ENCODE data around the gene MYOM1.

- TF ChIP-seq, protein P1, sequence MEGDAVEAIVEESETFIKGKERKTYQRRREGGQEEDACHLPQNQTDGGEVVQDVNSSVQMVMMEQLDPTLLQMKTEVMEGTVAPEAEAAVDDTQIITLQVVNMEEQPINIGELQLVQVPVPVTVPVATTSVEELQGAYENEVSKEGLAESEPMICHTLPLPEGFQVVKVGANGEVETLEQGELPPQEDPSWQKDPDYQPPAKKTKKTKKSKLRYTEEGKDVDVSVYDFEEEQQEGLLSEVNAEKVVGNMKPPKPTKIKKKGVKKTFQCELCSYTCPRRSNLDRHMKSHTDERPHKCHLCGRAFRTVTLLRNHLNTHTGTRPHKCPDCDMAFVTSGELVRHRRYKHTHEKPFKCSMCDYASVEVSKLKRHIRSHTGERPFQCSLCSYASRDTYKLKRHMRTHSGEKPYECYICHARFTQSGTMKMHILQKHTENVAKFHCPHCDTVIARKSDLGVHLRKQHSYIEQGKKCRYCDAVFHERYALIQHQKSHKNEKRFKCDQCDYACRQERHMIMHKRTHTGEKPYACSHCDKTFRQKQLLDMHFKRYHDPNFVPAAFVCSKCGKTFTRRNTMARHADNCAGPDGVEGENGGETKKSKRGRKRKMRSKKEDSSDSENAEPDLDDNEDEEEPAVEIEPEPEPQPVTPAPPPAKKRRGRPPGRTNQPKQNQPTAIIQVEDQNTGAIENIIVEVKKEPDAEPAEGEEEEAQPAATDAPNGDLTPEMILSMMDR (IDR thresholded peaks at IDR 0.05): no peak
- TF ChIP-seq POLR2AphosphoS5 (IDR thresholded peaks at IDR 0.05): no peak
- no peak for TF ChIP-seq POLR2A (IDR thresholded peaks at IDR 0.05)
- no peak for TF ChIP-seq EP300 (IDR thresholded peaks at IDR 0.05)
Measured at GRCh38 chr18:3238742-3239141, 19.0 kb upstream of the MYOM1 start.

Measured in sigmoid colon (tissue), 4 donors.